ENCODE results near the gene PODN.

The PODN gene

DNA sequence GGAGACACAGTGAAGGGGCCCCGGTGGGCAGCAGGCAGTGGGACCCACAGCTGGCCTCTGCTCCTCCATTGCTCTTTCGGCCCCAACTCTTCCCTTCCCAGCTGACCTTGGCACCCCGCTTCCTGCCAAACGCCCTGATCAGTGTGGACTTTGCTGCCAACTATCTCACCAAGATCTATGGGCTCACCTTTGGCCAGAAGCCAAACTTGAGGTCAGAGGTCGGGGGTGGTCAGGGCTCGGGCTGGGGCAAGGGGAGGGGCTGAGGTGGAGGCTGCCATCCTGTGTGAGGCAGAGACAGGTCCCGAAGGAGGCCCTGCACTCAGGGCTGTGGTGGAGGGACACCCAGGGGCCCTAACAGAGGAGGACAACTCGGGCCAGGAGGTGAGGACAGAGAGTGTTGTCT lies 13.7 kb downstream of the PODN start:
- DNase-seq, result no peak

- DNase-seq, result no peak
Measured at GRCh38 chr1:53076165-53076564, 14.2 kb downstream of the PODN start.

- no peak for DNase-seq
Measured at GRCh38 chr1:53076721-53077598, 14.9 kb downstream of the PODN start.

GRCh38 chr1:53077599-53077965 lies 15.6 kb downstream of the PODN start:
- no peak for DNase-seq

GRCh38 chr1:53078333-53079101 lies 16.5 kb downstream of the PODN start:
- no peak for DNase-seq

- no peak for DNase-seq
Measured at GRCh38 chr1:53079251-53079650, 17.2 kb downstream of the PODN start.

GRCh38 chr1:53080041-53080440 lies 18.0 kb downstream of the PODN start:
- DNase-seq, result no peak

- DNase-seq, result no peak
Measured at GRCh38 chr1:53080769-53081168, 18.8 kb downstream of the PODN start.

- no peak for DNase-seq
Measured at GRCh38 chr1:53081384-53082066, 19.5 kb downstream of the PODN start.

DNA sequence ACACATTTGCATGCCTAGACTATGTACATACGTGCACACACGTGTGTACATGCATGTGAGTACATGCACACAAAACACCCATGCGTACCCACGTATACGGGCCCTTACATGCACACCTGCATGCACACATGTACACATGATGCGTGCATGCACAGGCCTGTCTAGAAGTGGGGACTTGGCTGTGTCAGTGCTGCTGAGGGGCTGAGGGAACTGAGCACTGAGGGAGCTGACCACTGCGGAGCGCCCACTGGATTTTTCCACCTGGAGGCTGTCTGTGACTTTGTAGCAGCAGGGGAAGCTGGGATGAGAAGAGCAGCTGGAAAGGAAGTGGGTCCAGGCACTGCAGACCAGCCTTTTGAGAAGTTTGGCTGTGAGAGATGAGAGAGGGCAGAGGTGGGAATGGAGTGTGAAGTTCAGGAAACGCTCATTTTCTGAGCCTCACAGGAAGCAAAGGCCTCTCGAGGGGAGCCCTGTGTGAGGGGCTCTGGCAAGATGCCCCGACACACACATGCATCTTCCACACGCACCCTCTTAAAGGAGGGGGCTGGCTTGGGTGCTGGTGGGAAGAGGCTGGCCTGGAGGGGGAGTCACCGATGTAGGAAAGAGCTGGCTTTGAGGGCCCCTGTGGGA lies 20.9 kb downstream of the PODN start:
- DNase-seq, result no peak

- DNase-seq, result no peak
Measured at GRCh38 chr1:53083636-53084588, 21.9 kb downstream of the PODN start.

- DNase-seq, result no peak
Measured at GRCh38 chr1:53084589-53084971, 22.6 kb downstream of the PODN start.

GRCh38 chr1:53085405-53085804 lies 23.4 kb downstream of the PODN start:
- no peak for DNase-seq

GRCh38 chr1:53086491-53087070 lies 24.6 kb downstream of the PODN start:
- no peak for DNase-seq

GRCh38 chr1:53087332-53088285 lies 25.6 kb downstream of the PODN start:
- no peak for DNase-seq

GRCh38 chr1:53088616-53089300 lies 26.7 kb downstream of the PODN start:
- DNase-seq, result no peak

- DNase-seq, result no peak
Measured at GRCh38 chr1:53089478-53090226, 27.6 kb downstream of the PODN start.

DNA sequence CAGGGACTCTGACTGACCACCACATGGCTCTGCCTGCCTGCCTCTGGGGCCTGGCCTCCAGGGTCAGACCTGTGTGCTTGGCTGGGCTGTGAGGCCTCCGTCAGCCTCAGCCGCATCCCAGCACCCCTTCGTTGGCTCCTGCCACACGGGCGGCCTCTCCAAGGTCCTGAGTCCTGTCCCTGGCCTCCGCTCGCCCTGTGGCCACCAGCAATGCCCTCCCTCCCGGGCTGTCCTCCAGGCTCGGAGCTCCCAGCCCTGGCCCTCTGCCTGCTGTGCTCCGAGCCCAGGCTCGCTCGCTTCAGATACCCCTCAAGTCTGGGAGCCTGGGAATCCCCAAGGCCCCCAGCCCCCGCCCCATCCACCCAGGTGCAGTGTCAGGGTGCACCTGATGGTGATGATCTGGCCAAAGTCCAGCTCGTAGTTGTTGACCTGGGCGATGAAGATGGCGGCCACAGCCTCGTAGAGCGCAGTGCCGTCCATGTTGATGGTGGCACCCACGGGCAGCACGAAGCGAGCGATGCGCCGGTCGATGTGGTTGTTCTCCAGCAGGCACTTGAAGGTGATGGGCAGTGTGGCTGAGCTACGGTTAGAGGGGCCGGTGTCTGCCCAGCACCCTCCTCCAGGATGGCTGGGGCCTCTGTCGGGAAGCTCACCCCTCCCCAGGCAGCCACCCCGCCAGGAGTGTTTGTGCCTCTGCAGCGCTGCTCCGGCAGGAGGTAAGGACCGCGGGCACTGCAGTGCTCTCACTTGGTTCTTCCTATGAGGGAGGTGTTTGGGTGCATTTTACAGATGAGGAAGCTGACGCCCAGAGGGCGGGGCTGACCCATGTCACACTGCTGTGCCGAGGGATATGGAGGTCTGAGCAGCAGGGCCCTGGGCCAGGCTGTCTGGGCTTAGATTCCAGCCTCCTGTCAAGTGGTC lies 28.5 kb downstream of the PODN start:
- no peak for DNase-seq
